Fibroblast of lung (primary cell): ENCODE results near the gene SEPTIN2.

Experiments used
- EZH2 ChIP-seq: IDR thresholded peaks from 2 replicates; pipeline ENCODE4 v1.5.1; 2012; ENCODE audit warnings: low read length, control low read depth, mild to moderate bottlenecking; ENCODE audit errors: missing control alignments
- TF ChIP-seq, protein P1 (sequence below), 2 donors: IDR thresholded peaks in 1 of 2; conservative IDR thresholded peaks in 1 of 2; 1 replicate in 1 of 2; 2 replicates in 1 of 2; pipeline ENCODE4 v1.5.1; 2011 to 2012; ENCODE audit warnings: low read length in 2 of 2, control low read depth in 1 of 2, inconsistent platforms in 1 of 2, low read depth in 1 of 2, mild to moderate bottlenecking in 1 of 2

DNA sequence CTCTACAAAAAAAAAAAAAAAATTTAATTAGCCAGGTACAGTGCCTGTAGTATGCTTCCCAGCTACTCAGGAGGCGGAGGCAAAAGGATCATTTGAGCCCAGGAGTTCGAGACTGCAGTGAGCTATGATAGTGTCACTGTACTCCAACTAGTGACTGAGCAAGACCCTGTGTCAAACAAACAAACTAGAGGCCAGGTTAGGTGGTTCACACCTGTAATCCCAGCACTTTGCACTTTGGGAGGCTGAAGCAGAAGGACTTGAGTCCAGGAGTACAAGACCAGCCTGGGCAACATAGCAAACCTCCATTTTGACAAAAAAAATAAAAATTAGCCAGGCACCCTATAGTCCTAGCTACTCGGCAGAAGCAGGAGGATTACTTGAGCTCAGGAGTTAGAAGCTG is 13.6 kb upstream of the SEPTIN2 start:
- TF ChIP-seq, protein P1, sequence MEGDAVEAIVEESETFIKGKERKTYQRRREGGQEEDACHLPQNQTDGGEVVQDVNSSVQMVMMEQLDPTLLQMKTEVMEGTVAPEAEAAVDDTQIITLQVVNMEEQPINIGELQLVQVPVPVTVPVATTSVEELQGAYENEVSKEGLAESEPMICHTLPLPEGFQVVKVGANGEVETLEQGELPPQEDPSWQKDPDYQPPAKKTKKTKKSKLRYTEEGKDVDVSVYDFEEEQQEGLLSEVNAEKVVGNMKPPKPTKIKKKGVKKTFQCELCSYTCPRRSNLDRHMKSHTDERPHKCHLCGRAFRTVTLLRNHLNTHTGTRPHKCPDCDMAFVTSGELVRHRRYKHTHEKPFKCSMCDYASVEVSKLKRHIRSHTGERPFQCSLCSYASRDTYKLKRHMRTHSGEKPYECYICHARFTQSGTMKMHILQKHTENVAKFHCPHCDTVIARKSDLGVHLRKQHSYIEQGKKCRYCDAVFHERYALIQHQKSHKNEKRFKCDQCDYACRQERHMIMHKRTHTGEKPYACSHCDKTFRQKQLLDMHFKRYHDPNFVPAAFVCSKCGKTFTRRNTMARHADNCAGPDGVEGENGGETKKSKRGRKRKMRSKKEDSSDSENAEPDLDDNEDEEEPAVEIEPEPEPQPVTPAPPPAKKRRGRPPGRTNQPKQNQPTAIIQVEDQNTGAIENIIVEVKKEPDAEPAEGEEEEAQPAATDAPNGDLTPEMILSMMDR (conservative IDR thresholded peaks at IDR 0.05 in 1 of 2, IDR thresholded peaks at IDR 0.05 in 1 of 2; ENCODE audit: low read depth in 1 of 2, low read length in 2 of 2) = no peak
- TF ChIP-seq EZH2 = no peak
